ENCODE results near the gene RBP2.

GRCh38 chr3:139518926-139519842 lies 42.9 kb upstream of the RBP2 start:
- TF ChIP-seq CTCF (IDR thresholded peaks at IDR 0.05; ENCODE audit: low read depth, low read length) (no peak), EZH2phosphoT487 (IDR thresholded peaks at IDR 0.05; ENCODE audit: low read depth) (no peak)

Measured in OCI-LY3 (cell line).